IPS-18a (cell line): Measurements from ENCODE around the gene SPDYE2.
"Not testable (repeated sequence)": the region's sequence is repeated elsewhere in the genome, so short reads cannot be mapped to it uniquely, and the experiment has no call there.

Experiments
- H3K27ac ChIP-seq: one replicate; pipeline ENCODE4 v1.5.1; 2013; ENCODE audit warnings: low read length
- H3K27me3 ChIP-seq: one replicate; pipeline ENCODE4 v1.6.1; 2013; ENCODE audit warnings: mild to moderate bottlenecking, low read length; ENCODE audit not compliant: control insufficient read depth, insufficient read depth
- H3K36me3 ChIP-seq: one replicate; pipeline ENCODE4 v1.6.1; 2013; ENCODE audit warnings: low read depth, low read length; ENCODE audit not compliant: control insufficient read depth
- H3K4me1 ChIP-seq: one replicate; pipeline ENCODE4 v1.6.1; 2013; ENCODE audit warnings: low read depth, low read length; ENCODE audit not compliant: control insufficient read depth
- H3K4me3 ChIP-seq: one replicate; pipeline ENCODE4 v1.5.1; 2013; ENCODE audit warnings: low read length
- H3K9ac ChIP-seq: one replicate; pipeline ENCODE4 v1.6.1; 2013; ENCODE audit warnings: mild to moderate bottlenecking, low read length, moderate library complexity
- H3K9me3 ChIP-seq: one replicate; pipeline ENCODE4 v1.6.1; 2013; ENCODE audit warnings: low read depth, low read length; ENCODE audit not compliant: control insufficient read depth

SPDYE2 gene

DNA sequence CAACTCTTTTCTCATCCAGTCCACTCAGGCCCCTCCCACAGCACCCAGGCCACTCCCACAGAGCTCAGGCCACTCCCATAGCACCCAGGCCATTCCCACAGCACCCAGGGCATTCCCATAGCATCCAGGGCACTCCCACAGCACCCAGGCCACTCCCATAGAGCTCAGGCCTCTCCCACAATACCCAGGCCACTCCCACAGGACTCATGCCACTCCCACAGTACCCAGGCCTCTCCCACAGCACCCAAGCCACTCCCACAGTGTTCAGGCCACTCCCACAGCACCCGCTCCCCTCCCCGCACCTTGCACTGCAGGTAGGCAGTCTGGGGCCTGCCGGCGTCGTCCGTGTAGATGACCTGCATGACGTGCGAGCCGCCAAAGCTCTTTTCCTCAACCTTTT, 38.8 kb downstream of the SPDYE2 start:
- H3K9ac ChIP-seq, H3K4me1 ChIP-seq, H3K27me3 ChIP-seq, H3K9me3 ChIP-seq, H3K27ac ChIP-seq, H3K4me3 ChIP-seq, H3K36me3 ChIP-seq: not testable (repeated sequence)

DNA sequence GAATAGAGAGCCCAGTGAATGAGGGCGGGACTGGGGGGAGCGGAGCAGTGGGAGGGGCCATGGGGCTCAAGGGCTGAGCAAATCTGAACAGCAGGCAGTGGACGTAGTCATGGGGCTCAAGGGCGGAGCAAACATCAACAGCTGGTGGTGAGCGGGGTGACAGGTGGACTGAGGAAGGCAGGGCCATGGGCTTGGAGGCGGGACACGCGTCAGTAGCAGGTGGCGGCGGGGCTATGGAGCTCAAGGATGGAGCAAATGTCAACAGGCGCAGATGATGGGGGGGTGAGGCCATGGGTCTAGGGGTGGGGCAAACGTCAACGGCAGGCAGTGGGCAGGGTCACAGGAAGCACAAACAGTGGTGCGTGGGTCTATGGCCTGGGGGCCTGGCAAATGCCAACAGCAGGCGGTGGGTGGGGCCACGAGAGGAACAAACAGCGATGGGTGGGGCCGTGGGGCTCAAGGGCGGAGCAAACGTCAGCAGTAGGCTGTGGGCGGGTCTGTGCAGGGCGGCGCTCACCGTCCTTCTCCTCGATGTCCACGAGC, 41.5 kb downstream of the SPDYE2 start:
- H3K27ac ChIP-seq, H3K9ac ChIP-seq, H3K27me3 ChIP-seq, H3K36me3 ChIP-seq, H3K4me1 ChIP-seq, H3K9me3 ChIP-seq, H3K4me3 ChIP-seq: not testable (repeated sequence)

DNA sequence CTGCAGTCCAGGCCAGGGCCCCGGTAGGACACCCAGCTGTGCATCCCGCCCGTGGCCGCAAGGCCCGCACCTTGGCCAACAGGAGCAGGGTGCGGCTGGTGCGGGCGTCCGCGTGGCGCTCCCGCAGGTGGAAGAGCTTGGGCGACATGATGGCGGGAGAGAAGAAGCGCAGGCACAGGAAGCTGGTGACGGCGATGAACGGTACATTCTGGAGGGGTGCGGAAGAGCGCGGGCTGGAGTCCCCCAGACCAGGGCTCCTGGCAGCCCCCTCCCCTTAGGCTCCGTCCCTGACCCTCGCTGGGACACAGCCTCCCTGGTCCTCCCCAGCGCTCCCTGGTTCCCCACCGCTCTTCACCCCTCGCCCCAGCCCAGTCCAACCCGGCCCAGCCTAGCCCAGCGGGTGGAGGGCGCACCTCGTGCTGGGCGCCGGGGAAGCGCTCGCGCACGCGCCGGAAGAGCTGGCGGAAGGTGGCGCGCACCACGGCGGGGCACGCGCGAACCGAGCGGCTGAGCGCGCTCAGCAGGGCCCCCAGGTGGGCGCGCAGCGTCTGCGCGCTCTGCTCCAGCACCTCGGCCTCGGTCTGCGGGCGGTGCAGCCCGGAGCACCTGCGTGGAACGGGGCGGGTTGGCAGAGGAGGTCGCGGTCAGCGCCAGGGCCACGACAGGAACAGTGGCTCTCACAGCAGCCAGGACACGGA, 42.8 kb downstream of the SPDYE2 start:
- H3K36me3 ChIP-seq, H3K27ac ChIP-seq, H3K9ac ChIP-seq, H3K4me3 ChIP-seq, H3K9me3 ChIP-seq, H3K4me1 ChIP-seq, H3K27me3 ChIP-seq: not testable (repeated sequence)

DNA sequence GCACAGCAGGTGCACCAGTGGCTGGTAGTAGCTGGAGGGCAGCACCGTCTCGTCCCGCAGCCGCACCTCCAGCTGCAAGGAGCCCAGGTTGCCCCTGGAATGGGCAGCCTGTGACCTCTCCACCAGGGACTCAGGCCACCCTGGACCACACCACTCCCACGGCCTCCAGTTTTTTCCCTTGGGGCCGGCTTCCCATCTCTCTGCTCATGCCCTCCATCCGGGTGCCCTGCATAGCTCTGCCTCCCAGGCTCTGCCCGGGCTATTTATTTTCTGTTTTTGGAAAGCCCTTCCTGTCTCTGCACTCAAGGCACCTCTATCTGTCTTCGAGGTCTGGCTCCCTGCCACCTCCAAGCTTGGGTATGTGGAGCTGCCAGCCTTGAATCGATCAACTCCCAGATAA, 45.0 kb downstream of the SPDYE2 start:
- H3K27ac ChIP-seq, H3K27me3 ChIP-seq, H3K36me3 ChIP-seq, H3K9me3 ChIP-seq, H3K4me3 ChIP-seq, H3K9ac ChIP-seq, H3K4me1 ChIP-seq: not testable (repeated sequence)

DNA sequence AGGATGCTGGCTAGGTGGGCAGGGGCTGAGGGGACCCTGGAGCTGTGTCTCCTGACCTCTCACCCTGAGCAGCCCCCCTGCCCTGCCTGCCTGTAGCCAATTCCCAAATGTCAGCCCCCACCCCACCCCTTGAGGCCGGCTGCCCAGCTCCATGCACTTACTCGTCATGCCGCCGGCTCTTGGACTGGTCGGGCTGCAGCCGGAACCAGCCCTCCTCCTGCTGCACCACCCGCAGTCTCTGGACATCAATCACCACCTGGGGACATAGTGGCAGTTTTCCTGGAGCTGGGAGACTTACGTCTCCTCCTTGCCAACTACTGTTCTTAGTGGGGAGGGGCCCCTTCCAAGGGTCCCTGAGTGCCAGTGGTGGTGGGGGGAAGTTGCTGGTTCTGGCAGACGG, 48.7 kb downstream of the SPDYE2 start:
- not testable (repeated sequence) for H3K36me3 ChIP-seq, H3K9me3 ChIP-seq, H3K27me3 ChIP-seq, H3K4me1 ChIP-seq, H3K9ac ChIP-seq, H3K27ac ChIP-seq, H3K4me3 ChIP-seq

DNA sequence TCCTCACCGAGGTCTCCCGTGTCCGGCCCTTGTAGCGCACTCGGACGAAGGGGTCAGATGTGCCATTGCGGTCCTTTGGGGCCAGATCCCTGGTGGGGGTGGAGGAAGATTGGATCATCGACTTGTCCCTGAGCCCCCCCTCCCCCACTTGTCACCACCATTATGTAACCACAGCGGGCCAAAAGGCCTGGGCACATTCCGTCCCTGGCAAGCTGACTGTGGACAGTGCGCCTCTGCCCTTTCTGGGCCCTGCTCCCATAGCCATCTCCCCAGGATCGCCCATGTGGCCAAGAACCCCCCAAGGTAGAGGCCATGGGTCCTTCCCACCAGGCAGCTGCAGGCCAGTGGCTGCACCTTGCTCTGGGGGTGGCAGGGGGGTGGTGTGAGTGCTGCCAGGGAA, 51.3 kb downstream of the SPDYE2 start:
- H3K9me3 ChIP-seq, H3K9ac ChIP-seq, H3K4me1 ChIP-seq, H3K36me3 ChIP-seq, H3K27me3 ChIP-seq, H3K4me3 ChIP-seq, H3K27ac ChIP-seq: not testable (repeated sequence)

DNA sequence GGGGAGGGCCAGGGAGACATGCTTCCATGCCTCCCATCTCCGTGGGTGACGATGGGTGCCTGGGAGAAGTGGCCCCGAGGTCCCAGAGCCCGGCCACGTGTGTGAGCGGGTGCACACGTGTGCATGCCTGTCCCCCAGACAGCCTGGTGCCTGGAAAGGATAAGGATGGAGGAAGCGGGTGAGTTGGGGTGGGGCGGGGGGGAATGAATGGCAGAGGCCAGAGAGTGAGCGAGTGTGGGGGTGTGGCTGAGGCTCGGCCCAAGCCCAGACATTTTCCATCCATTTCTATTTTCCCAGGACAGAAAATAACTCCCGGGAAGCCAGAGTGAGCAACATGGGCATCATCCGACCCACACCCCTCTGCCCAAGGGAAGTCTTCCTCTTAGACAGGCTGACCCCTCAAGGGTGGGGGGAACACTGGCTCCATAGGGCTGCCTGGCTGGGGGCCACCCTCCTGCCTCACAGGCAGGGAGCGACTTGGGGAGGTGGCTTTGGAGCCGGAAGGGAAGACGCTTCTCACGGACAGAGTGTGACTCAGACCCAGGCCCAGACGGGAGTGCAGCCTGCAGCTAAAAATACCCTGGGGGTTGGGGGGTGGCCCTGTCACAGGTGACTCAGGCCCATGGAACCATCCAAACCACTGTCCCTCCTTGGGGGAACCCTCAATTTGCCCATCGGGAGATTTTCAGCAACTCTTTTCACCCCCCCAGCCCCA, 53.6 kb downstream of the SPDYE2 start:
- not testable (repeated sequence) for H3K9me3 ChIP-seq, H3K27ac ChIP-seq, H3K36me3 ChIP-seq, H3K27me3 ChIP-seq, H3K4me3 ChIP-seq, H3K9ac ChIP-seq, H3K4me1 ChIP-seq

DNA sequence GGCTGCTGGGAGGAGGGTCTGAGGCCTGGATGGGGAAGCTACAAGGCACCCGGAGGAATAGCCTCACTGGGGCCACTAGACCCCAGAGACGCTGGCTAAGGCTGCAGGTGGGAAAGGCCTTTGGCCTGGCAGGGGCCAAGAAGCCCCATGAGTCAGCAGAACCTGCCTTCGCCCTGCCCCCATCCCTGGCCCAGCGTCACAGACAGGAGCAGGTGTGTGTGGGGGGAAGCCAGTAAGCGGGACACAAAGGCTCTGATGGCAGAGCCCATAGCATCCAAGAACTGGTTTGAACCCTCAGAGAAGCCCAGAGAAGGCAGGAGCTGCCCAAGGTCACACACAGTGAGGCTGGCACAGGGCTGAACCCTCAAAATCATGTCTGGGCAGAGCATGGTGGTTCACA, 55.8 kb downstream of the SPDYE2 start:
- not testable (repeated sequence) for H3K36me3 ChIP-seq, H3K27ac ChIP-seq, H3K27me3 ChIP-seq, H3K4me1 ChIP-seq, H3K9ac ChIP-seq, H3K4me3 ChIP-seq, H3K9me3 ChIP-seq

DNA sequence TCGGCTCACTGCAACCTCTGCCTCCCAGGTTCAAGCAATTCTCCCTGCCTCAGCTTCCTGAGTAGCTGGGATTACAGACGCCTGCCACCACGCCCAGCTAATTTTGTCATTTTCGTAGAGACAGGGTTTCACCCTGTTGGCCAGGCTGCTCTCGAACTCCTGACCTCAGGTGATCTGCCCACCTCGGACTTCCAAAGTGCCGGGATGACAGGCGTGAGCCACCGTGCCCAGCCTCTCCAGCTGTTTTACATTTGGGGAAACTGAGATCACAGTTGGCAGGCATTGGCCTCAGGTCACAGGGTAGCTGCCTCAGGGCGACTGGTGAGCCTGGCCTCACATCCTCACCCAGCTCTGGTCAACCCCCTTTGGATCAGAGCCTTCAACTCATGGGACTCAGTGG, 58.7 kb downstream of the SPDYE2 start:
- not testable (repeated sequence) for H3K4me3 ChIP-seq, H3K27ac ChIP-seq, H3K4me1 ChIP-seq, H3K27me3 ChIP-seq, H3K36me3 ChIP-seq, H3K9ac ChIP-seq, H3K9me3 ChIP-seq

DNA sequence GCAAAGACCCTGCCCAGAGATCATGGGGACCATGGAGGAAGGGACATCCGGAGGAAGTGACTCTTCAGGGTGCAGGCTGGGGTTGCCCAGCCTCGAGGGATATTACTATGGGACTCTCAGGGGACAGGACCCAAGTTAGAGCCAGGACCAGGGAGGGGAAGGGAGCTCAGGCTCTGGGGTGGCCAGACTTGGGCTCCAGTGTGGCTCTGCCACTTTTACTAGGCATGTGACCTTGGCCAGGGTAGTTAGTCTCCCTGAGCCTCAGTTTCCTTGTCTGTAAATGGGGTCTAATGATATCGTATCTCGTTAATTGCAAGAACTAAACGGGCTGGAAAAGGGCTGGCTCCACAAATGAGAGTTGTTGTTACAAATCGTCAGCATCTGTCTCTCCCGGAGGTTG, 59.4 kb downstream of the SPDYE2 start:
- not testable (repeated sequence) for H3K9me3 ChIP-seq, H3K27me3 ChIP-seq, H3K9ac ChIP-seq, H3K4me1 ChIP-seq, H3K4me3 ChIP-seq, H3K27ac ChIP-seq, H3K36me3 ChIP-seq

DNA sequence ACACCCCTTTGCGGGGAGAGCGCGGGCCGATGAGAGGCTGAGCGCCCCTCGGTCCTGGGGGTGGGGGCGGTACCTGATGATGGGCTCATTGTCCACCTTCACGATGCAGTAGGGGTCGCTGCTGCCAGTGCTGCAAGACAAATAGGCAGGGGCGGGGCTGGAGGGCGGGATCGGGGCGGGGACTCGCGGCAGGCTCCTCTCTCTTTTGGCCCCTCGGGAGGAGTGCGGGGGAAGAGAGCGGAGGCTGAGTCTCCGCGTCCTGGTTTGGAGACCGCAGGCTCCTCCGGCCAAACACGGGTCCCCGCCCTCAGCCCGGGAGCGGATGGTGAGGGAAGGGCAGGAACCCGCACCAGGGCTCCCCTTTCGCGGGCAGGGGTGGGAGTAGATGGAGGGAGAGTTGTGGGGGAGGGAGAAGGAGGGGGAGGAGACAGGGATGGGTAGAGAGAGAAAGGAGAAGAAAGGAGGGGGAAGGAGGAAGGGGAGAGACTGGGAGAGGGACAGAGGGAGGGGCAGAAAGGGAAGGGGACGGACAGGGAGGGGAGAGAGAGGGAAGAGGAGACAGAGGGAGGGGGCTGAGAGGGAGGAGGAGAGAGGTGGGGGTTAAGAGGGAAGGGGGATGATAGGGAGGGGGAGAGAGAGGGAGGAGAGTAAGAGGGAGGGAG, 60.1 kb downstream of the SPDYE2 start:
- H3K36me3 ChIP-seq, H3K9ac ChIP-seq, H3K9me3 ChIP-seq, H3K27me3 ChIP-seq, H3K27ac ChIP-seq, H3K4me3 ChIP-seq, H3K4me1 ChIP-seq: not testable (repeated sequence)
